Measurements from ENCODE around the gene POLD3.

DNA sequence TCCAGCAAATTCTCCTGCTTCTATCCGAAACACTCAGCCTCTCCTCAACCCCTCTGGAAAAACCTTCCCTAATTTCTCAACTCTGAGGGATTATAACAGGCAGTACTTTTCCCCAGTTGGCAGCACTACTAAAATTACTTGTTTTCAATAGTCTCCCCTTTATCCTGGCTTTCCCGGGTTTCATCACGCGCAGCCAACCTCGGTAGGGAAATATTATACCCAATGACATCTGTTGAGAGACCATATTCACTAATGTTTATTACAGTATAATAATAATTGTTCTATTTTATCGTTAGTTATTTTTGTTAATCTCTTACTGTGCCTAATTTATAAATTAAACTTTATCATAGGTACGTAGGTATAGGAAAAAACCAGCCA, 330 bp upstream of the POLD3 start:
- TF ChIP-seq, protein P1, sequence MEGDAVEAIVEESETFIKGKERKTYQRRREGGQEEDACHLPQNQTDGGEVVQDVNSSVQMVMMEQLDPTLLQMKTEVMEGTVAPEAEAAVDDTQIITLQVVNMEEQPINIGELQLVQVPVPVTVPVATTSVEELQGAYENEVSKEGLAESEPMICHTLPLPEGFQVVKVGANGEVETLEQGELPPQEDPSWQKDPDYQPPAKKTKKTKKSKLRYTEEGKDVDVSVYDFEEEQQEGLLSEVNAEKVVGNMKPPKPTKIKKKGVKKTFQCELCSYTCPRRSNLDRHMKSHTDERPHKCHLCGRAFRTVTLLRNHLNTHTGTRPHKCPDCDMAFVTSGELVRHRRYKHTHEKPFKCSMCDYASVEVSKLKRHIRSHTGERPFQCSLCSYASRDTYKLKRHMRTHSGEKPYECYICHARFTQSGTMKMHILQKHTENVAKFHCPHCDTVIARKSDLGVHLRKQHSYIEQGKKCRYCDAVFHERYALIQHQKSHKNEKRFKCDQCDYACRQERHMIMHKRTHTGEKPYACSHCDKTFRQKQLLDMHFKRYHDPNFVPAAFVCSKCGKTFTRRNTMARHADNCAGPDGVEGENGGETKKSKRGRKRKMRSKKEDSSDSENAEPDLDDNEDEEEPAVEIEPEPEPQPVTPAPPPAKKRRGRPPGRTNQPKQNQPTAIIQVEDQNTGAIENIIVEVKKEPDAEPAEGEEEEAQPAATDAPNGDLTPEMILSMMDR (IDR thresholded peaks at IDR 0.05), result no peak
- no peak for TF ChIP-seq POLR2A (IDR thresholded peaks at IDR 0.05)

Measured in esophagus squamous epithelium (tissue), 4 donors.